Sigmoid colon (tissue), 4 donors: ENCODE measurements around the gene TMCC3.
"Not testable (repeated sequence)": the region's sequence is repeated elsewhere in the genome, so short reads cannot be mapped to it uniquely, and the experiment has no call there.

Experiments used
- EP300 ChIP-seq, 4 donors: sonication (generic); formaldehyde crosslinking; IDR thresholded peaks; one replicate each; pipeline ENCODE4 v1.6.1; 2017; ENCODE audit warnings: antibody characterized with exemption in 4 of 4
- POLR2A ChIP-seq, 2 donors: fragments of 450-650 bp; IDR thresholded peaks; one replicate each; pipeline ENCODE4 v1.6.1; 2016; ENCODE audit warnings: antibody characterized with exemption in 2 of 2, mild to moderate bottlenecking in 2 of 2, moderate library complexity in 2 of 2
- TF ChIP-seq, protein P1 (sequence below), 4 experiments: fragments of 450-650 bp in 3 of 4; fragments of 200-600 bp in 1 of 4; IDR thresholded peaks; one replicate each; pipeline ENCODE4 v1.5.1; 2016 to 2019; ENCODE audit warnings: antibody characterized with exemption in 4 of 4, mild to moderate bottlenecking in 3 of 4, moderate library complexity in 2 of 4

DNA sequence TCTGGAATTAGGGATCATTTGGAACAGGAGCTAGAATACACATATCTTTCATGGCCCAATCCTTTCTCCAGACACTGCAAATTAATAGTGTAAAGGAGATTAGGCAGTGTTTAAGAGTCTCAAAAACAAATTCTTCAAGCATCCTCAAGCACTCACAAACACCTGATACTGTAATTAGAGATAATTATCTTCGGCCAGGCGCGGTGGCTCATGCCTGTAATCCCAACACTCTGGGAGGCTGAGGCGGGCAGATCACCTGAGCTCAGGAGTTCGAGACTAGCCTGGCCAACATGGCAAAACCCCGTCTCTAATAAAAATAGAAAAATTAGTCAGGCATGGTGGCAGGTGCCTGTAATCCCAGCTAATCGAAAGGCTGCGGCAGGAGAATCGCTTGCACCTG is 57.6 kb downstream of the TMCC3 start:
- TF ChIP-seq, protein P1, sequence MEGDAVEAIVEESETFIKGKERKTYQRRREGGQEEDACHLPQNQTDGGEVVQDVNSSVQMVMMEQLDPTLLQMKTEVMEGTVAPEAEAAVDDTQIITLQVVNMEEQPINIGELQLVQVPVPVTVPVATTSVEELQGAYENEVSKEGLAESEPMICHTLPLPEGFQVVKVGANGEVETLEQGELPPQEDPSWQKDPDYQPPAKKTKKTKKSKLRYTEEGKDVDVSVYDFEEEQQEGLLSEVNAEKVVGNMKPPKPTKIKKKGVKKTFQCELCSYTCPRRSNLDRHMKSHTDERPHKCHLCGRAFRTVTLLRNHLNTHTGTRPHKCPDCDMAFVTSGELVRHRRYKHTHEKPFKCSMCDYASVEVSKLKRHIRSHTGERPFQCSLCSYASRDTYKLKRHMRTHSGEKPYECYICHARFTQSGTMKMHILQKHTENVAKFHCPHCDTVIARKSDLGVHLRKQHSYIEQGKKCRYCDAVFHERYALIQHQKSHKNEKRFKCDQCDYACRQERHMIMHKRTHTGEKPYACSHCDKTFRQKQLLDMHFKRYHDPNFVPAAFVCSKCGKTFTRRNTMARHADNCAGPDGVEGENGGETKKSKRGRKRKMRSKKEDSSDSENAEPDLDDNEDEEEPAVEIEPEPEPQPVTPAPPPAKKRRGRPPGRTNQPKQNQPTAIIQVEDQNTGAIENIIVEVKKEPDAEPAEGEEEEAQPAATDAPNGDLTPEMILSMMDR (IDR thresholded peaks at IDR 0.05), result not testable (repeated sequence)
- TF ChIP-seq POLR2A, EP300 (IDR thresholded peaks at IDR 0.05): not testable (repeated sequence)
